ENCODE results near the gene FBRS.

The FBRS gene

DNA sequence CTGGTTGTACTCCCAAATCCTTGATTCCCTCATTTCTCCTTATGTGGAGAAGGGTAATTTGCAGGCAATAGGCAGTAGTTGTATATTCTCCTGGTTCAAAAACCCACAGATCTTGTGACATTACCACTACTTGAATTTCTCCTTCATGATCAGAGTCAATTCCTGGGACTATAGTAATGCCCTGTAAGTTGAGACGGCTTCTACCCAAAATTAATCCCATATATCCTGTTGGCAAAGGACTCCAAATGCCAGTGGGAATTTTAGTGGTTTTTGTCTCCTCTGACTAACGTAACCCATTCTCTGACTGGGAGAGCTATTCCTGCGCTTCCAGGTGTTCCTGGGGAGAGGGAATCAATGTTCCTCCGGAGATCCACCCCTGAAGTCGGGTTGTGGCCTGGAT is 36.5 kb upstream of the FBRS start:
- H3K27me3 ChIP-seq (ENCODE audit: low read depth, low read length): peaks cover 14% of the 10 kb centered on the region; the same call in 1 of the 2 replicates
- no peak overlapping the region for H2AFZ ChIP-seq (ENCODE audit: low read depth, low read length)
- H4K20me1 ChIP-seq (ENCODE audit: insufficient read depth, low read length): no peaks in the 10 kb centered on the region
- no peak overlapping the region for H3K27ac ChIP-seq (ENCODE audit: low read length)
- H3K9ac ChIP-seq (ENCODE audit: low read length): no peak overlapping the region
- TF ChIP-seq CTCF (IDR thresholded peaks at IDR 0.05; ENCODE audit: low read depth, low read length) (no peak), EZH2phosphoT487 (IDR thresholded peaks at IDR 0.05; ENCODE audit: low read depth) (no peak)
- H3K36me3 ChIP-seq (replicated peaks; ENCODE audit: low read depth, low read length): no peaks in the 10 kb centered on the region
- H3K9me3 ChIP-seq (ENCODE audit: insufficient read depth, low read length): no peaks in the 10 kb centered on the region
- H3K4me2 ChIP-seq (ENCODE audit: low read length): no peak overlapping the region
- no peak overlapping the region for H3K4me3 ChIP-seq (ENCODE audit: low read length)
- H3K4me1 ChIP-seq (ENCODE audit: low read length): no peaks in the 10 kb centered on the region
- H3K79me2 ChIP-seq (ENCODE audit: low read length): no peaks in the 10 kb centered on the region

- H4K20me1 ChIP-seq (ENCODE audit: insufficient read depth, low read length): no peaks in the 10 kb centered on the region
- TF ChIP-seq EZH2phosphoT487 (IDR thresholded peaks at IDR 0.05; ENCODE audit: low read depth): no peak
- TF ChIP-seq CTCF (IDR thresholded peaks at IDR 0.05; ENCODE audit: low read depth, low read length): no peak
- no peaks in the 10 kb centered on the region for H3K4me1 ChIP-seq (ENCODE audit: low read length)
- no peak overlapping the region for H3K9ac ChIP-seq (ENCODE audit: low read length)
- no peaks in the 10 kb centered on the region for H3K9me3 ChIP-seq (ENCODE audit: insufficient read depth, low read length)
- peaks cover 14% of the 10 kb centered on the region; the same call in 1 of the 2 replicates for H3K27me3 ChIP-seq (ENCODE audit: low read depth, low read length)
- H3K36me3 ChIP-seq (replicated peaks; ENCODE audit: low read depth, low read length): no peaks in the 10 kb centered on the region
- H3K27ac ChIP-seq (ENCODE audit: low read length): no peak overlapping the region
- no peak overlapping the region for H2AFZ ChIP-seq (ENCODE audit: low read depth, low read length)
- no peak overlapping the region for H3K4me2 ChIP-seq (ENCODE audit: low read length)
- no peaks in the 10 kb centered on the region for H3K79me2 ChIP-seq (ENCODE audit: low read length)
- no peak overlapping the region for H3K4me3 ChIP-seq (ENCODE audit: low read length)
Measured at GRCh38 chr16:30622455-30623032, 35.7 kb upstream of the FBRS start.

DNA sequence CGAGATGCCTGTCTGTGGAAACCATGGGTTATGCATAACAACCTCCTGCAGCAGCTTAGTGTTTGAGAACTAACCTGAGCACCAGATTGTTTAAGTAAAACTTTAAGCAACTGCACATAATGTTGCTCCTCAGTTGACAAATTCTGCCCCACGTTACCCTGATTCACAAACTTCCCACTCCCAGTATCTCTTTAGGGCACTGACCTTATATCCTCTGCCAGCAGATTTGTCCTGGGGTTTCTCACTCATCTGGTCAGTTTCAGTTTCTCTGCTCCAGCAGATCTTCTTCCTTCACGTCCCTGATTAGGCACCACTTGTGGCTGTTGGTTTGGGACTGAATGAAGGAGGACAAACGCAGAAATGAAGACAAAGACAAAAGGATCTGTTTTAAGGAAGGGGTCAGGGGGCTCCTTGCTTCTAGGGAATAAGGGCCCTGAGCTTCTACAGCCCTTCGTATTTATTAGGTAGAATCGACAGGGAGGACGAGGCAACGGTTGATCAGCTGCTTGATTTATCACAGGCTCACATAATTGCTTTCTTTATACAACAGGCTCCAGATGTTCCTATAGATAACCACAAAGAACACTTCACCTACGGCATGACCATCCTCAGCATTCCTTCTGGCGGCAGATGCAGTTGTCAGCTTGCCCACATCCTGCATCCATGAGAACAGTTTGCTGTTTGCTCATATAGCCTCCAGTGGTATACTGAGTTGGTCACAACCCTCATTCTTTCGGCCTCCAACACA is 34.5 kb upstream of the FBRS start:
- peaks cover 14% of the 10 kb centered on the region; the same call in 1 of the 2 replicates for H3K27me3 ChIP-seq (ENCODE audit: low read depth, low read length)
- H3K4me2 ChIP-seq (ENCODE audit: low read length): no peak overlapping the region
- no peaks in the 10 kb centered on the region for H3K79me2 ChIP-seq (ENCODE audit: low read length)
- H3K4me3 ChIP-seq (ENCODE audit: low read length): no peak overlapping the region
- H2AFZ ChIP-seq (ENCODE audit: low read depth, low read length): no peak overlapping the region
- peaks cover 2% of the 10 kb centered on the region; the same call in 1 of the 2 replicates for H3K4me1 ChIP-seq (ENCODE audit: low read length)
- no peaks in the 10 kb centered on the region for H3K36me3 ChIP-seq (replicated peaks; ENCODE audit: low read depth, low read length)
- TF ChIP-seq CTCF (IDR thresholded peaks at IDR 0.05; ENCODE audit: low read depth, low read length) (no peak), EZH2phosphoT487 (IDR thresholded peaks at IDR 0.05; ENCODE audit: low read depth) (no peak)
- no peaks in the 10 kb centered on the region for H3K9me3 ChIP-seq (ENCODE audit: insufficient read depth, low read length)
- no peak overlapping the region for H3K27ac ChIP-seq (ENCODE audit: low read length)
- H3K9ac ChIP-seq (ENCODE audit: low read length): no peak overlapping the region
- H4K20me1 ChIP-seq (ENCODE audit: insufficient read depth, low read length): no peaks in the 10 kb centered on the region

GRCh38 chr16:30626236-30626635 is 32.0 kb upstream of the FBRS start:
- Histone ChIP-seq H3K79me2 (ENCODE audit: low read length) (no peaks in the 10 kb centered on the region), H3K9me3 (ENCODE audit: insufficient read depth, low read length) (no peaks in the 10 kb centered on the region), H3K4me2 (ENCODE audit: low read length) (no peak overlapping the region), H3K36me3 (replicated peaks; ENCODE audit: low read depth, low read length) (no peaks in the 10 kb centered on the region), H3K4me1 (ENCODE audit: low read length) (peaks cover 10% of the 10 kb centered on the region), H4K20me1 (ENCODE audit: insufficient read depth, low read length) (no peaks in the 10 kb centered on the region), H3K9ac (ENCODE audit: low read length) (no peak overlapping the region), H3K4me3 (ENCODE audit: low read length) (no peak overlapping the region), H3K27ac (ENCODE audit: low read length) (no peak overlapping the region), H3K27me3 (ENCODE audit: low read depth, low read length) (peaks cover 10% of the 10 kb centered on the region; the same call in 1 of the 2 replicates), H2AFZ (ENCODE audit: low read depth, low read length) (no peak overlapping the region)
- TF ChIP-seq EZH2phosphoT487 (IDR thresholded peaks at IDR 0.05; ENCODE audit: low read depth) (no peak), CTCF (IDR thresholded peaks at IDR 0.05; ENCODE audit: low read depth, low read length) (no peak)

Data from OCI-LY3 (cell line).